ENCODE measurements around the gene BBX.
"Not testable (repeated sequence)": the region's sequence is repeated elsewhere in the genome, so short reads cannot be mapped to it uniquely, and the experiment has no call there.

BBX gene

GRCh38 chr3:107560166-107560565 is 37.4 kb downstream of the BBX start:
- no peak for DNase-seq (ENCODE audit: low spot score)
- no peak overlapping the region for H3K4me3 ChIP-seq
- no peak for TF ChIP-seq CTCF (IDR thresholded peaks at IDR 0.05)
- H3K27ac ChIP-seq: no peak overlapping the region

- no peak overlapping the region for H3K4me3 ChIP-seq
- no peak for DNase-seq (ENCODE audit: low spot score)
- H3K27ac ChIP-seq: no peak overlapping the region
- no peak for TF ChIP-seq CTCF (IDR thresholded peaks at IDR 0.05)
These were observed 39.2 kb downstream of the BBX start for GRCh38 chr3:107561980-107562379.

GRCh38 chr3:107562969-107563529 is 40.3 kb downstream of the BBX start:
- Histone ChIP-seq H3K27ac (no peak overlapping the region), H3K4me3 (no peak overlapping the region)
- TF ChIP-seq CTCF (IDR thresholded peaks at IDR 0.05): no peak
- DNase-seq (ENCODE audit: low spot score): no peak

- not testable (repeated sequence) for DNase-seq (ENCODE audit: low spot score); H3K27ac ChIP-seq; H3K4me3 ChIP-seq
These were observed 42.5 kb downstream of the BBX start for GRCh38 chr3:107565244-107565643.

GRCh38 chr3:107571089-107571488 is 48.3 kb downstream of the BBX start:
- H3K4me3 ChIP-seq; H3K27ac ChIP-seq; DNase-seq (ENCODE audit: low spot score): not testable (repeated sequence)

- H3K27ac ChIP-seq; H3K4me3 ChIP-seq; DNase-seq (ENCODE audit: low spot score): not testable (repeated sequence)
These were observed 48.7 kb downstream of the BBX start for GRCh38 chr3:107571492-107571891.

- TF ChIP-seq CTCF (IDR thresholded peaks at IDR 0.05): peak; percentile 25
- DNase-seq (ENCODE audit: low spot score): no peak
These were observed 51.9 kb downstream of the BBX start for GRCh38 chr3:107574650-107575049.

GRCh38 chr3:107578091-107578490 is 55.3 kb downstream of the BBX start:
- Histone ChIP-seq H3K4me3 (no peak overlapping the region), H3K27ac (no peak overlapping the region)
- no peak for DNase-seq (ENCODE audit: low spot score)
- TF ChIP-seq CTCF (IDR thresholded peaks at IDR 0.05): no peak

More at GRCh38 chr3:107574650-107575049, 51.9 kb downstream of the BBX start:
- Histone ChIP-seq H3K4me3 (no peak overlapping the region), H3K27ac (no peak overlapping the region)

- TF ChIP-seq CTCF (IDR thresholded peaks at IDR 0.05): no peak
- H3K27ac ChIP-seq: no peak overlapping the region
- no peak overlapping the region for H3K4me3 ChIP-seq
- no peak for DNase-seq (ENCODE audit: low spot score)
These were observed 55.8 kb downstream of the BBX start for GRCh38 chr3:107578523-107578922.

All from coronary artery (tissue), 2 donors.